NCI-H1417 (cell line): Measurements from ENCODE around the gene RFC4.

Experiments used
- DNase-seq, 3 experiments: peaks; one replicate each; lab custom pipeline; 2025; lab: John Stamatoyannopoulos, UW

The RFC4 gene

GRCh38 chr3:186787642-186788481, 18.4 kb downstream of the RFC4 start:
- peak in 1 of 3 experiments; percentile 39 for DNase-seq

GRCh38 chr3:186786922-186787321, 19.4 kb downstream of the RFC4 start:
- DNase-seq = no peak

- DNase-seq = no peak
Measured at GRCh38 chr3:186785495-186786018, 20.7 kb downstream of the RFC4 start.

- DNase-seq = no peak
Measured at GRCh38 chr3:186784820-186785494, 21.3 kb downstream of the RFC4 start.

- DNase-seq = peak; percentile 70 to 85 (median 81)
Measured at GRCh38 chr3:186783731-186784515, 22.4 kb downstream of the RFC4 start.

- DNase-seq = peak; percentile 90 to 96 (median 95)
Measured at GRCh38 chr3:186783058-186783730, 23.1 kb downstream of the RFC4 start, which contains the start of gene EIF4A2. Gene EIF4A2 (plus strand): TSS chr3:186783577. CDS start chr3:186783611, 34 bp downstream.

- peak in 2 of 3 experiments; percentile 77 to 93 for DNase-seq
Measured at GRCh38 chr3:186782542-186783057, 23.7 kb downstream of the RFC4 start.

GRCh38 chr3:186779204-186779603, 27.1 kb downstream of the RFC4 start:
- DNase-seq = no peak

GRCh38 chr3:186775999-186776398, 30.3 kb downstream of the RFC4 start:
- no peak for DNase-seq

- DNase-seq = no peak
Measured at GRCh38 chr3:186772701-186773417, 33.4 kb downstream of the RFC4 start.

GRCh38 chr3:186772281-186772694, 34.0 kb downstream of the RFC4 start:
- no peak for DNase-seq

GRCh38 chr3:186760897-186761447, 45.3 kb downstream of the RFC4 start:
- no peak for DNase-seq

- DNase-seq = no peak
Measured at GRCh38 chr3:186760141-186760833, 46.0 kb downstream of the RFC4 start.

- DNase-seq = no peak
Measured at GRCh38 chr3:186759231-186759930, 46.9 kb downstream of the RFC4 start.

GRCh38 chr3:186757686-186758220, 48.5 kb downstream of the RFC4 start:
- DNase-seq = no peak

- no peak for DNase-seq
Measured at GRCh38 chr3:186757214-186757613, 49.1 kb downstream of the RFC4 start.

- no peak for DNase-seq
Measured at GRCh38 chr3:186754871-186755270, 51.4 kb downstream of the RFC4 start.

- DNase-seq = no peak
Measured at GRCh38 chr3:186754006-186754405, 52.3 kb downstream of the RFC4 start.

- DNase-seq = no peak
Measured at GRCh38 chr3:186751480-186751879, 54.8 kb downstream of the RFC4 start.
